GM06990 (cell line): ENCODE measurements around the gene IL16.
"Not testable (repeated sequence)": the region's sequence is repeated elsewhere in the genome, so short reads cannot be mapped to it uniquely, and the experiment has no call there.

ENCODE experiments used
- DNase-seq: peaks from one replicate; pipeline ENCODE4 v3.0.0-alpha.2; 2011; ENCODE audit not compliant: insufficient read length; ENCODE audit errors: extremely low read depth
- H3K27me3 ChIP-seq: replicated peaks from 2 replicates; pipeline ENCODE4 v1.6.0; 2011; ENCODE audit warnings: low read length; ENCODE audit not compliant: control insufficient read depth, insufficient read depth
- H3K36me3 ChIP-seq: 2 replicates; pipeline ENCODE4 v1.5.1; 2011; ENCODE audit warnings: low read length; ENCODE audit not compliant: control insufficient read depth, insufficient read depth
- H3K4me3 ChIP-seq: replicated peaks from 2 replicates; pipeline ENCODE4 v1.5.1; 2011; ENCODE audit warnings: low read depth, mild to moderate bottlenecking, control low read depth, low read length
- CTCF ChIP-seq: IDR thresholded peaks from 2 replicates; pipeline ENCODE4 v1.5.1; 2011; ENCODE audit warnings: low read length, control low read depth, mild to moderate bottlenecking, inconsistent platforms; ENCODE audit not compliant: insufficient read depth, poor library complexity, severe bottlenecking

The IL16 gene

GRCh38 chr15:81156324-81156723 lies 40.4 kb upstream of the IL16 start:
- no peak for DNase-seq
- no peak for TF ChIP-seq CTCF
- Histone ChIP-seq H3K4me3 (no peak overlapping the region), H3K27me3 (no peaks in the 10 kb centered on the region; the same call in 1 of the 2 replicates), H3K36me3 (no peaks in the 10 kb centered on the region)

- no peak overlapping the region for H3K4me3 ChIP-seq
- no peak for TF ChIP-seq CTCF
- no peaks in the 10 kb centered on the region; the same call in 1 of the 2 replicates for H3K27me3 ChIP-seq
- no peaks in the 10 kb centered on the region for H3K36me3 ChIP-seq
- DNase-seq = no peak
Measured at GRCh38 chr15:81157195-81157938, 39.3 kb upstream of the IL16 start.

GRCh38 chr15:81157939-81158223 lies 38.8 kb upstream of the IL16 start:
- H3K27me3 ChIP-seq = no peaks in the 10 kb centered on the region; the same call in 1 of the 2 replicates
- DNase-seq = no peak
- no peak for TF ChIP-seq CTCF
- H3K4me3 ChIP-seq = no peak overlapping the region
- no peaks in the 10 kb centered on the region for H3K36me3 ChIP-seq

GRCh38 chr15:81158561-81158960 lies 38.1 kb upstream of the IL16 start:
- DNase-seq, H3K36me3 ChIP-seq, H3K4me3 ChIP-seq, H3K27me3 ChIP-seq: not testable (repeated sequence)

- DNase-seq = no peak
- TF ChIP-seq CTCF = no peak
- Histone ChIP-seq H3K27me3 (no peaks in the 10 kb centered on the region; the same call in 1 of the 2 replicates), H3K4me3 (no peak overlapping the region), H3K36me3 (no peaks in the 10 kb centered on the region)
Measured at GRCh38 chr15:81160312-81161159, 36.1 kb upstream of the IL16 start.

- Histone ChIP-seq H3K4me3 (no peak overlapping the region), H3K27me3 (no peaks in the 10 kb centered on the region; the same call in 1 of the 2 replicates), H3K36me3 (no peaks in the 10 kb centered on the region)
- DNase-seq = no peak
- TF ChIP-seq CTCF = no peak
Measured at GRCh38 chr15:81161160-81161673, 35.5 kb upstream of the IL16 start.
